C1 segment of cervical spinal cord (tissue), 14 donors: ENCODE results near the gene SLC39A5.
"Not testable (repeated sequence)": the region's sequence is repeated elsewhere in the genome, so short reads cannot be mapped to it uniquely, and the experiment has no call there.

Experiments used
- DNase-seq, 14 donors: peaks; one replicate each; lab custom pipeline; 2025; lab: John Stamatoyannopoulos, UW

Gene SLC39A5

GRCh38 chr12:56272468-56272867, 42.6 kb downstream of the SLC39A5 start:
- DNase-seq: not testable (repeated sequence)

- DNase-seq: no peak
Observed at GRCh38 chr12:56274299-56274698, 44.4 kb downstream of the SLC39A5 start.

GRCh38 chr12:56278905-56279304, 49.1 kb downstream of the SLC39A5 start:
- DNase-seq: no peak

GRCh38 chr12:56280849-56281248, 51.0 kb downstream of the SLC39A5 start:
- DNase-seq: no peak

- DNase-seq: no peak
Observed at GRCh38 chr12:56282030-56282429, 52.2 kb downstream of the SLC39A5 start.

- no peak for DNase-seq
Observed at GRCh38 chr12:56282579-56282978, 52.7 kb downstream of the SLC39A5 start.

GRCh38 chr12:56284263-56284662, 54.4 kb downstream of the SLC39A5 start:
- not testable (repeated sequence) for DNase-seq

- DNase-seq: no peak
Observed at GRCh38 chr12:56286044-56286830, 56.4 kb downstream of the SLC39A5 start.
